NCI-H774 (cell line): ENCODE data around the gene AQP10.
"Not testable (repeated sequence)": the region's sequence is repeated elsewhere in the genome, so short reads cannot be mapped to it uniquely, and the experiment has no call there.

ENCODE experiments used
- DNase-seq: peaks from one replicate; lab custom pipeline; 2025; lab: John Stamatoyannopoulos, UW

AQP10 gene

GRCh38 chr1:154324241-154324640 is 3.3 kb downstream of the AQP10 start:
- DNase-seq: no peak

- DNase-seq: peak; percentile 81
Observed at GRCh38 chr1:154324669-154325582, 4.0 kb downstream of the AQP10 start, which contains the start of gene ATP8B2. Gene ATP8B2, plus strand, starts transcription at chr1:154325525. Its CDS starts 2,617 bp downstream, at chr1:154328142.

- DNase-seq: peak; percentile 7
Observed at GRCh38 chr1:154325583-154326545, 5.0 kb downstream of the AQP10 start.

GRCh38 chr1:154326546-154327465 is 5.9 kb downstream of the AQP10 start:
- no peak for DNase-seq

GRCh38 chr1:154327466-154328317 is 6.8 kb downstream of the AQP10 start:
- DNase-seq: no peak

GRCh38 chr1:154328318-154329151 is 7.6 kb downstream of the AQP10 start:
- peak; percentile 79 for DNase-seq

- no peak for DNase-seq
Observed at GRCh38 chr1:154329152-154329521, 8.2 kb downstream of the AQP10 start.

GRCh38 chr1:154329551-154330131 is 8.7 kb downstream of the AQP10 start:
- DNase-seq: no peak

- DNase-seq: no peak
Observed at GRCh38 chr1:154330669-154331068, 9.8 kb downstream of the AQP10 start.

- no peak for DNase-seq
Observed at GRCh38 chr1:154334079-154335024, 13.5 kb downstream of the AQP10 start.

GRCh38 chr1:154335025-154335714 is 14.3 kb downstream of the AQP10 start:
- DNase-seq: peak; percentile 68

- no peak for DNase-seq
Observed at GRCh38 chr1:154337253-154337894, 16.5 kb downstream of the AQP10 start.

- no peak for DNase-seq
Observed at GRCh38 chr1:154338875-154339274, 18.0 kb downstream of the AQP10 start.

- not testable (repeated sequence) for DNase-seq
Observed at GRCh38 chr1:154341366-154341765, 20.5 kb downstream of the AQP10 start.

GRCh38 chr1:154342132-154342531 is 21.2 kb downstream of the AQP10 start:
- no peak for DNase-seq

GRCh38 chr1:154342836-154343472 is 22.1 kb downstream of the AQP10 start:
- no peak for DNase-seq
